ENCODE measurements around the gene SYT1. TPM values are rescaled to one million over a fixed set of nuclear protein-coding genes. Genes with fewer than 3 reads are reported as not detected.

SYT1 gene
- total RNA-seq, 1 experiment from 2014 or later, result 44.9 TPM

DNA sequence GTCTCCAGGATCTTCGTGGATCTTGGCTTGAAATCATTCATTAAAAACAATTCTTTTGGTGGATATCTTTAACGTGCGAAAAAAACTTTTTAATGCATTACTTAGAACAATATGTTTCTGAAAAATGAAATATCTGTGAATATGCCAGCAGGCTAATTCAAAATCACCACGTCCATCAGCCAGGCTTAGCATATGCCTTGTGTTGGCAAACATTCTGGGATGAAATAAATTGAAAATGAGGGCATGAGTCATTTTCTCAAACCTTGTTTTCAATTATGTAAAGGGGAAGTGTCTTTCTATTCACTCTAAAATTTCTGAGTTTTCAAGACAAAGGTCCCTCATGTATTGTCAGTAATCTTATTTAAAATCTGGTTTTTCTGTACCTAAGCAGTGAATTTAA lies 432.3 kb downstream of the SYT1 start (continued):
- TF ChIP-seq EZH2phosphoT487 (IDR thresholded peaks at IDR 0.05; ENCODE audit: borderline replicate concordance) (no peak), ZFX (IDR thresholded peaks at IDR 0.05) (no peak)

DNA sequence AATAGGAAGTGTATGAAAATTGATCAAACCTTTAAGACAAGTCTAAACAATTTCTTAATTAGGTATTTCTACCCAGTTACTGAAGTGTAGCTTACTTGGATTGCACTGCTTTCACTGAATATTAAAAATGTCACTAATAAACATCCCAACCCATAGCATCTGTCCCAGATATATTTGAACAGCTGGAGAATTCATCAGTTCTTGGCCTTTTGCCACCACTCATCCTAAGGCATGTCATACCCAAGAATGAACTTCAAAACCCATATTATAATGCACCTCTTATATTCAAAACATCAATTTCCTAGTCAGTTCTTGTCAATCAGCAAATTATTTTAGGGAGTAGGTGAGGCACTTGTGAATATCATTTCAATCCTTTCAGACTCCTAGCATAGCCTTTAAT lies 433.9 kb downstream of the SYT1 start:
- ChIA-PET POLR2A (no interaction called here), CTCF (no interaction called here), RAD21 (ENCODE audit: low non-redundant PET in 1 of 2, low total read pairs in 2 of 2, uncharacterized antibody in 2 of 2, unreplicated experiment in 2 of 2) (no interaction called here)
- no TSS peak for BruUV-seq (replicated peaks)
- no peak for DNase-seq (ENCODE audit: low read depth, low spot score)
- no peak overlapping the region for H3K9ac ChIP-seq (ENCODE audit: low read length)
- H4K20me1 ChIP-seq (ENCODE audit: insufficient read depth), result no peaks in the 10 kb centered on the region
- no peak overlapping the region for H3K27ac ChIP-seq (ENCODE audit: low read depth, low read length)
- intact Hi-C loops (cut with micrococcal nuclease), result no loop called here
- ATAC-seq, result no peak
- no peak overlapping the region for H3K4me2 ChIP-seq (ENCODE audit: low read length)
- H3K4me1 ChIP-seq (ENCODE audit: control insufficient read depth in 1 of 2, insufficient read depth in 2 of 2, low read length in 2 of 2), result no peaks in the 10 kb centered on the region
- no peaks in the 10 kb centered on the region for H3K9me2 ChIP-seq (ENCODE audit: insufficient read depth)
- H2AFZ ChIP-seq (ENCODE audit: low read depth, low read length, poor library complexity, severe bottlenecking), result no peak overlapping the region
- TF ChIP-seq YY1 (IDR thresholded peaks at IDR 0.05; ENCODE audit: extremely low read depth, insufficient replicate concordance, low read depth, low read length), result no peak
- no peak for TF ChIP-seq RAD21 (IDR thresholded peaks at IDR 0.05; ENCODE audit: low read depth)
- TF ChIP-seq ZNF274 (IDR thresholded peaks at IDR 0.05; ENCODE audit: low read depth, low read length), result no peak
- no peak for TF ChIP-seq EZH2phosphoT487 (IDR thresholded peaks at IDR 0.05; ENCODE audit: borderline replicate concordance)
- TF ChIP-seq, protein P1, sequence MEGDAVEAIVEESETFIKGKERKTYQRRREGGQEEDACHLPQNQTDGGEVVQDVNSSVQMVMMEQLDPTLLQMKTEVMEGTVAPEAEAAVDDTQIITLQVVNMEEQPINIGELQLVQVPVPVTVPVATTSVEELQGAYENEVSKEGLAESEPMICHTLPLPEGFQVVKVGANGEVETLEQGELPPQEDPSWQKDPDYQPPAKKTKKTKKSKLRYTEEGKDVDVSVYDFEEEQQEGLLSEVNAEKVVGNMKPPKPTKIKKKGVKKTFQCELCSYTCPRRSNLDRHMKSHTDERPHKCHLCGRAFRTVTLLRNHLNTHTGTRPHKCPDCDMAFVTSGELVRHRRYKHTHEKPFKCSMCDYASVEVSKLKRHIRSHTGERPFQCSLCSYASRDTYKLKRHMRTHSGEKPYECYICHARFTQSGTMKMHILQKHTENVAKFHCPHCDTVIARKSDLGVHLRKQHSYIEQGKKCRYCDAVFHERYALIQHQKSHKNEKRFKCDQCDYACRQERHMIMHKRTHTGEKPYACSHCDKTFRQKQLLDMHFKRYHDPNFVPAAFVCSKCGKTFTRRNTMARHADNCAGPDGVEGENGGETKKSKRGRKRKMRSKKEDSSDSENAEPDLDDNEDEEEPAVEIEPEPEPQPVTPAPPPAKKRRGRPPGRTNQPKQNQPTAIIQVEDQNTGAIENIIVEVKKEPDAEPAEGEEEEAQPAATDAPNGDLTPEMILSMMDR (IDR thresholded peaks at IDR 0.05 in 2 of 3, conservative IDR thresholded peaks at IDR 0.05 in 1 of 3; ENCODE audit: borderline replicate concordance in 1 of 3, insufficient read depth in 1 of 3, low read depth in 2 of 3, low read length in 2 of 3), result no peak
- TF ChIP-seq, protein P2, sequence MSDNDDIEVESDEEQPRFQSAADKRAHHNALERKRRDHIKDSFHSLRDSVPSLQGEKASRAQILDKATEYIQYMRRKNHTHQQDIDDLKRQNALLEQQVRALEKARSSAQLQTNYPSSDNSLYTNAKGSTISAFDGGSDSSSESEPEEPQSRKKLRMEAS (IDR thresholded peaks at IDR 0.05), result no peak
- TF ChIP-seq POLR2AphosphoS5 (IDR thresholded peaks at IDR 0.05; ENCODE audit: low read depth, low read length), result no peak
- no peak for TF ChIP-seq SP1 (IDR thresholded peaks at IDR 0.05; ENCODE audit: low read depth)
- TF ChIP-seq JUND (IDR thresholded peaks at IDR 0.05), result no peak
- TF ChIP-seq TCF7L2 (IDR thresholded peaks at IDR 0.05; ENCODE audit: borderline replicate concordance, extremely low read depth, insufficient read depth, insufficient read length), result no peak
- TF ChIP-seq, protein P3, sequence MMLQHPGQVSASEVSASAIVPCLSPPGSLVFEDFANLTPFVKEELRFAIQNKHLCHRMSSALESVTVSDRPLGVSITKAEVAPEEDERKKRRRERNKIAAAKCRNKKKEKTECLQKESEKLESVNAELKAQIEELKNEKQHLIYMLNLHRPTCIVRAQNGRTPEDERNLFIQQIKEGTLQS (IDR thresholded peaks at IDR 0.05), result no peak
- peaks cover 2 to 3% of the 10 kb centered on the region in 2 experiments; a peak in 1 of 4 replicates for H3K36me3 ChIP-seq (ENCODE audit: control insufficient read depth in 1 of 2, insufficient read depth in 2 of 2, low read length in 2 of 2)
- H3K79me2 ChIP-seq (ENCODE audit: insufficient read depth, low read length), result no peaks in the 10 kb centered on the region
- H3K27me3 ChIP-seq (ENCODE audit: insufficient read depth, low read length), result no peaks in the 10 kb centered on the region
- no peaks in the 10 kb centered on the region for H3K9me3 ChIP-seq (ENCODE audit: control insufficient read depth in 1 of 2, insufficient read depth in 1 of 2, low read depth in 1 of 2, low read length in 2 of 2)
- H3K4me3 ChIP-seq (replicated peaks in 1 of 2; ENCODE audit: low read depth in 1 of 2, low read length in 2 of 2), result no peak overlapping the region

All from HCT116 (cell line).